HG02763 (cell line): ENCODE results near the gene CACNB1.
"Not testable (repeated sequence)": the region's sequence is repeated elsewhere in the genome, so short reads cannot be mapped to it uniquely, and the experiment has no call there.

Source experiments
- ATAC-seq: cut with Tn5 transposase; IDR thresholded peaks from one replicate; pipeline ENCODE4 v1.9.1; 2021; ENCODE audit warnings: mild to moderate bottlenecking, moderate library complexity; ENCODE audit not compliant: unreplicated experiment

CACNB1 gene

DNA sequence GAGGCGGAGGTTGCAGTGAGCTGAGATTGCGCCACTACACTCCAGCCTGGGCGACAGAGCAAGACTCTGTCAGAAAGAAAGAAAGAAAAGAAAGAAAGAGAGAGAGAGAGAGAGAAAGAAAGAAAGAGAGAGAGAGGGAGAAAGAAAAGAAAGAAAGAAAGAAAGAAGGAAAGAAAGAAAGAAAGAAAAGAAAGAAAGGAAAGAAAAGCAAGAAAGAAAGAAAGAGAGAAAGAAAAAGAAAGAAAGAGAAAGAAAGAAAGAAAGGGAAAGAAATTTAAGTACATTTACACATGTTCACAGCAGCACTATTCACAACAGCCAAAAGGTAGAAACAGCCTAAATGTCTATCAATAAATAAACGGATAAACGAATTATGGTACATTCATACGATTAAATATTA, 67.9 kb downstream of the CACNB1 start:
- not testable (repeated sequence) for ATAC-seq

DNA sequence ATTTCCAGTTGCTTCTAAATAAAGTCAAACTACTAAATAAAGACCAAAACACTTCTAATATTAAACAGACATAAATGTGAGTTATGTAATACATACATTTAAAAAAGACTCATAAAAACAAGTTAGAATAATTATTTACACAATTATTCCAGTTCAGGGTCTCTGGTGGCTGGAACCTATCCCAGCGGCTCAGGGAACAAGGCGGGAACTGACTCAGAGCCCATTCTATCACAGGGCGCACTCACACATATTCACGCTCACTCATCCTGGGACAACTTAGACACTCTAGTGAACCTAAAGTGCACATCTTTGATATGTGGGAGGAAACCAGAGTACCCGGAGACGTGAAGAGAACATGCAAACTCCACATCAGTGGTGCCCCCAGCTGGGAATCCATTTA, 71.0 kb downstream of the CACNB1 start:
- ATAC-seq = no peak

- ATAC-seq = no peak
These were observed 72.2 kb downstream of the CACNB1 start for GRCh38 chr17:39125143-39125875.

GRCh38 chr17:39123627-39124026, 73.8 kb downstream of the CACNB1 start:
- ATAC-seq = no peak
